ENCODE data around the gene WDFY4.

Gene WDFY4

GRCh38 chr10:48776528-48776927 is 91.9 kb downstream of the WDFY4 start:
- no peak for DNase-seq

GRCh38 chr10:48777110-48777509 is 92.4 kb downstream of the WDFY4 start:
- no peak for DNase-seq

GRCh38 chr10:48778193-48778857 is 93.7 kb downstream of the WDFY4 start:
- DNase-seq = no peak

GRCh38 chr10:48779077-48779476 is 94.4 kb downstream of the WDFY4 start:
- DNase-seq = no peak

GRCh38 chr10:48779546-48780152 is 95.0 kb downstream of the WDFY4 start:
- DNase-seq = no peak

GRCh38 chr10:48780341-48780740 is 95.7 kb downstream of the WDFY4 start:
- no peak for DNase-seq

- DNase-seq = no peak
Observed at GRCh38 chr10:48782386-48782785, 97.7 kb downstream of the WDFY4 start.

GRCh38 chr10:48784031-48784430 is 99.4 kb downstream of the WDFY4 start:
- no peak for DNase-seq

GRCh38 chr10:48785796-48786195 is 101.1 kb downstream of the WDFY4 start:
- DNase-seq = no peak

GRCh38 chr10:48786606-48787282 is 102.1 kb downstream of the WDFY4 start:
- DNase-seq = no peak

- DNase-seq = no peak
Observed at GRCh38 chr10:48788554-48788953, 103.9 kb downstream of the WDFY4 start.

GRCh38 chr10:48789486-48790456 is 105.1 kb downstream of the WDFY4 start:
- DNase-seq = no peak

GRCh38 chr10:48790457-48791044 is 105.9 kb downstream of the WDFY4 start:
- no peak for DNase-seq

- no peak for DNase-seq
Observed at GRCh38 chr10:48791267-48791928, 106.7 kb downstream of the WDFY4 start.

GRCh38 chr10:48792121-48792520 is 107.4 kb downstream of the WDFY4 start:
- DNase-seq = no peak

GRCh38 chr10:48792687-48793096 is 108.0 kb downstream of the WDFY4 start:
- no peak for DNase-seq

GRCh38 chr10:48794074-48794473 is 109.4 kb downstream of the WDFY4 start:
- DNase-seq = no peak

- no peak for DNase-seq
Observed at GRCh38 chr10:48796713-48797245, 112.1 kb downstream of the WDFY4 start.

GRCh38 chr10:48797830-48798229 is 113.2 kb downstream of the WDFY4 start:
- no peak for DNase-seq

GRCh38 chr10:48798481-48799254 is 114.0 kb downstream of the WDFY4 start:
- DNase-seq = no peak

Measured in NCI-H1048 (cell line).